Measurements from ENCODE around the gene MYO1D. TPM values are rescaled to one million over a fixed set of nuclear protein-coding genes. Genes with fewer than 3 reads are reported as not detected.

The MYO1D gene
- total RNA-seq, 6 donors from 2014 or later = 63.0 to 139 (median 91.9) TPM

GRCh38 chr17:32877164-32877764 lies 340 bp upstream of the MYO1D start:
- Histone ChIP-seq H3K4me3 (peak overlapping the region; percentile 49 to 97 (median 94)), H3K9me3 (no peaks in the 10 kb centered on the region), H3K4me1 (peaks cover 15 to 41% (median 25%) of the 10 kb centered on the region in 4 donors), H3K27ac (peak overlapping the region; percentile 89 to 95 (median 94)), H3K36me3 (no peaks in the 10 kb centered on the region), H3K27me3 (no peaks in the 10 kb centered on the region)
- WGBS, 2 donors = 2% methylated on average over 11 to 19 of the region's 44 CpGs
- DNase-seq (peak; percentile 94 to 99), ATAC-seq (ENCODE audit: low FRiP score in 2 of 2) (peak; percentile 95 to 98)
- TF ChIP-seq POLR2A (IDR thresholded peaks at IDR 0.05) (no peak), CTCF (IDR thresholded peaks at IDR 0.05) (peak; percentile 96 to 99 (median 98)), POLR2AphosphoS5 (IDR thresholded peaks at IDR 0.05) (no peak)

DNA sequence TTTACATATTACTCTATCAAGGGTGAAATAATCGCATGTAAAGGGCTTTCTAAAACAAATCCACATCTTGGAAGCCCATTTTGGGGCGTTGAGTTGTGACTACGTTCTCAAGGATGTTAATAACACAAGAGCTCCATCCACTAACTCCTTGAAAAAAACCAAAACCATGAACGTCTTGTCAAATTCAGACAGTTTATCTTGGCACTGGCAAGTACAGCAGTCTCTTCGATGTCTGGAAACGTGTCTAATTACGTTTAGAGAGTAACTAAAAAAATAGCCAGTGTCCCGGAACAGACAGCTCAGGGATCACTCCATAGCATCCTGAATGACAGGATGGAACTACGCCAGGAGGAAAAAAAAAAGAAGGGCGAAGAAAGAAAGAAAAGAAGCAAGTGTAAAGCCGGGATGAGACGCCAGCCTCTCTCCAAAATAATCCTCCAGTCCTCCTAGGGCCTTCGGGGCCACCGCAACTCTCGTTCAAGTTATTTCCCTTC lies 954 bp downstream of the MYO1D start:
- Histone ChIP-seq H3K27ac (peak overlapping the region; percentile 89 to 95 (median 94)), H3K9me3 (no peaks in the 10 kb centered on the region), H3K27me3 (no peaks in the 10 kb centered on the region), H3K4me1 (peaks cover 19 to 54% (median 35%) of the 10 kb centered on the region in 4 donors), H3K36me3 (no peaks in the 10 kb centered on the region), H3K4me3 (peak overlapping the region; percentile 49 to 97 (median 94))
- no peak for DNase-seq
- TF ChIP-seq EP300 (IDR thresholded peaks at IDR 0.05) (no peak), POLR2A (IDR thresholded peaks at IDR 0.05) (peak in 1 of 4 donors; percentile 41), POLR2AphosphoS5 (IDR thresholded peaks at IDR 0.05) (no peak), CTCF (IDR thresholded peaks at IDR 0.05) (no peak)
- 5 to 9% methylated on average over 15 of the region's 15 CpGs for WGBS, 2 donors
- no peak for ATAC-seq (ENCODE audit: low FRiP score in 2 of 2)

DNA sequence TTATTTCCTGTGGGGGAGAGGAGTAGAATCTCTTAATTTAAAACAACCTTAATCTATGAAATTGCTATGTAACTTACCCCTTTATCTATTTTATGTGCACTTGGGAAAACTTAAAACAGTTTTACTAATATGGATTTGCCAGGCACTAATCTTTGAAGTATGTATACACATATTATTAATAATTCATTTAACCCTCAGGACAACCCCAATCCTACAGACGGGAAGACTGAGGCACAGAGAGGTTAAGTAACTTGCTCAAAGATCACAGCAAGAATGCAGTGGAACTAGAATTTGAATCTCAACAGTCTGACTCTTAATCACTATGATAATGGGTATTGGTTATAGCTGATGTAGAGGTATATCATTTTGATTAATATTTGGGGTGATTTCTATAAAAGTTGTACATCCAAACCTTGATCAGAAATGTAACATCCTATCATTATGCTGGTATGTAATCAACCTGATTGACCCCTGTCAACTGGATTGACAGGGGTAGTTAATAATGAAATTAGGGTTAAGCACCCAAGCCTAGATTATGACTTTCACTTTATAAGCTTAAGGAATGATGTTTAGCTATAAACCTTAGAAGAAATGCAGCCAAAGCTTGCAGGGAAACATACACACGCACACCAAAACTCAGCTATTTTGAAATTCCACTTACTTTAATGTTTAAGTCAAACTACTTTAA lies 1.6 kb downstream of the MYO1D start:
- peak overlapping the region; percentile 89 to 95 (median 94) for H3K27ac ChIP-seq
- H3K27me3 ChIP-seq = no peaks in the 10 kb centered on the region
- ATAC-seq (ENCODE audit: low FRiP score in 2 of 2) = no peak
- peak overlapping the region in 3 of 4 donors; percentile 92 to 97 (median 95) for H3K4me3 ChIP-seq
- no peak for DNase-seq
- TF ChIP-seq CTCF (IDR thresholded peaks at IDR 0.05) (no peak), EP300 (IDR thresholded peaks at IDR 0.05) (no peak), POLR2AphosphoS5 (IDR thresholded peaks at IDR 0.05) (no peak), POLR2A (IDR thresholded peaks at IDR 0.05) (no peak)
- no peaks in the 10 kb centered on the region for H3K9me3 ChIP-seq
- H3K4me1 ChIP-seq = peaks cover 22 to 54% (median 37%) of the 10 kb centered on the region in 4 donors
- 62 to 73% methylated on average over 2 of the region's 2 CpGs for WGBS, 2 donors
- no peaks in the 10 kb centered on the region for H3K36me3 ChIP-seq

DNA sequence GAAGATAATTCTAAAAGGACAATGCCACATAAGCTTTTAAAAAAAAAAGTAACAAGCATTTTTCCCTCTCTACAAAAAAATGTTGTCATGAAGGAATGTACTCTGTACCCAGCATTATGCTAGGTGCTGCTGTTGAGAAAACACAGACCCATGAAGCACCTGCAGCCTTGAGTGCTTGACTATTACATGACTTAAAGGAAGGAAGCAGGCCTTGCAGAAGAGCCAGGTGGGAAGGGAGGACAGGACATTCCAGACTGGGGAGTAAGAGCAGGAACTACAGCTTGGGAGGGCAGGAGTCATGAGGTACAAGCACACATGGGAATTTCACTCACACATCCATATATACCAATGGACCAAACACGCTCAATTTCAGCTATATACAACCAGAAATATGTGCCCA lies 3.8 kb downstream of the MYO1D start:
- ATAC-seq (ENCODE audit: low FRiP score in 2 of 2) = peak in 1 of 2 donors; percentile 54
- H3K4me1 ChIP-seq = peaks cover 20 to 52% (median 34%) of the 10 kb centered on the region in 4 donors
- peak overlapping the region in 3 of 4 donors; percentile 2 to 21 (median 5) for H3K27ac ChIP-seq
- DNase-seq = peak in 1 of 2 donors; percentile 73
- H3K36me3 ChIP-seq = no peaks in the 10 kb centered on the region
- H3K27me3 ChIP-seq = no peaks in the 10 kb centered on the region
- H3K4me3 ChIP-seq = no peak overlapping the region
- 86% methylated on average over 1 of the region's 1 CpG for WGBS, 2 donors
- no peaks in the 10 kb centered on the region for H3K9me3 ChIP-seq
- peak in 1 of 4 donors; percentile 14 for TF ChIP-seq EP300 (IDR thresholded peaks at IDR 0.05)
- TF ChIP-seq POLR2A (IDR thresholded peaks at IDR 0.05) = no peak
- no peak for TF ChIP-seq CTCF (IDR thresholded peaks at IDR 0.05)
- peak in 1 of 2 donors; percentile 26 for TF ChIP-seq POLR2AphosphoS5 (IDR thresholded peaks at IDR 0.05)
